Endothelial cell of hepatic sinusoid (primary cell): ENCODE data around the gene TEC.

ENCODE experiments used
- in situ Hi-C: cut with HindIII; loops from 2 replicates; pipeline ENCODE4 v1.10.0; 2017; ENCODE audit warnings: low sequenced_read_pairs

The TEC gene

GRCh38 chr4:48129307-48130014 is 140.2 kb downstream of the TEC start:
- in situ Hi-C loops: no loop called here

GRCh38 chr4:48127682-48128404 is 141.8 kb downstream of the TEC start:
- in situ Hi-C loops: no loop called here

GRCh38 chr4:48127231-48127630 is 142.4 kb downstream of the TEC start:
- in situ Hi-C loops: no loop called here

GRCh38 chr4:48126621-48127020 is 143.0 kb downstream of the TEC start:
- in situ Hi-C loops: no loop called here

GRCh38 chr4:48124870-48125269 is 144.8 kb downstream of the TEC start:
- in situ Hi-C loops: no loop called here

GRCh38 chr4:48122756-48123155 is 146.9 kb downstream of the TEC start:
- in situ Hi-C loops: no loop called here

- in situ Hi-C loops: no loop called here
These were observed 148.5 kb downstream of the TEC start for GRCh38 chr4:48121180-48121579.

- in situ Hi-C loops: no loop called here
These were observed 149.5 kb downstream of the TEC start for GRCh38 chr4:48120132-48120531.

- in situ Hi-C loops: no loop called here
These were observed 150.0 kb downstream of the TEC start for GRCh38 chr4:48119646-48120045.

GRCh38 chr4:48118081-48118480 is 151.6 kb downstream of the TEC start:
- in situ Hi-C loops: no loop called here

- in situ Hi-C loops: no loop called here
These were observed 153.1 kb downstream of the TEC start for GRCh38 chr4:48116582-48116981.

- in situ Hi-C loops: no loop called here
These were observed 155.2 kb downstream of the TEC start for GRCh38 chr4:48114412-48114811.

- in situ Hi-C loops: no loop called here
These were observed 157.5 kb downstream of the TEC start for GRCh38 chr4:48112017-48112667.

- in situ Hi-C loops: no loop called here
These were observed 159.1 kb downstream of the TEC start for GRCh38 chr4:48110452-48110978.

- in situ Hi-C loops: no loop called here
These were observed 160.0 kb downstream of the TEC start for GRCh38 chr4:48109413-48110263.

GRCh38 chr4:48108309-48109073 is 161.1 kb downstream of the TEC start:
- in situ Hi-C loops: no loop called here

- in situ Hi-C loops: no loop called here
These were observed 164.4 kb downstream of the TEC start for GRCh38 chr4:48105230-48105629.

- in situ Hi-C loops: no loop called here
These were observed 166.0 kb downstream of the TEC start for GRCh38 chr4:48103483-48104139.

GRCh38 chr4:48102303-48102702 is 167.3 kb downstream of the TEC start:
- in situ Hi-C loops: no loop called here

GRCh38 chr4:48100256-48100655 is 169.4 kb downstream of the TEC start:
- in situ Hi-C loops: no loop called here
